ENCODE measurements around the gene ADCY6. TPM values are rescaled to one million over a fixed set of nuclear protein-coding genes. Genes with fewer than 3 reads are reported as not detected.
A peak's percentile ranks its signal among the peaks of the same experiment; 100 is the strongest.

Gene ADCY6
- total RNA-seq, 2 donors from 2014 or later, result 102 to 109 TPM

- DNase-seq (ENCODE audit: low spot score), result peak; percentile 97
- peak within 1 kb of the TSS; percentile 81 for H3K4me3 ChIP-seq
- H3K27me3 ChIP-seq (replicated peaks; ENCODE audit: insufficient read depth), result no peaks in the 10 kb centered on the region
- peak; percentile 99 for ATAC-seq (ENCODE audit: insufficient number of reproducible peaks, low FRiP score, low read depth)
- TF ChIP-seq CTCF (IDR thresholded peaks at IDR 0.05), result peak; percentile 25
- H3K9me3 ChIP-seq, result peaks cover 8% of the 10 kb centered on the region
- H3K4me1 ChIP-seq (ENCODE audit: control insufficient read depth in 1 of 2, low read depth in 2 of 2), result peaks cover 24 to 32% of the 10 kb centered on the region in 2 donors
- peak within 1 kb of the TSS; percentile 88 to 92 for H3K27ac ChIP-seq
- peaks cover 11% of the 10 kb centered on the region for H3K36me3 ChIP-seq
Observed at GRCh38 chr12:48716493-48717251, 72.2 kb downstream of the ADCY6 start, which contains the start of gene CCNT1. TSS of gene CCNT1 (minus strand) at chr12:48716707. CDS start at chr12:48716675, 32 bp downstream.

Other genes with a start within 250 kb of the ADCY6 start
- not detected for gene LALBA, start 219.0 kb downstream of the ADCY6 start, total RNA-seq
- 10 to 100 TPM; 31.3 to 36.0 TPM for gene KANSL2, start 106.9 kb downstream of the ADCY6 start, total RNA-seq
- 10 to 100 TPM; 20.3 to 53.7 TPM for gene CCNT1, start 72.4 kb downstream of the ADCY6 start, total RNA-seq
- gene CACNB3, start 29.4 kb upstream of the ADCY6 start, total RNA-seq, result 10 to 100 TPM; 17.8 to 30.5 TPM
- 10 to 100 TPM; 53.7 to 92.6 TPM for gene DDX23, start 63.1 kb upstream of the ADCY6 start, total RNA-seq
- gene RND1, start 76.8 kb upstream of the ADCY6 start, total RNA-seq, result 1 to 10 TPM; 1.8 to 2.6 TPM
- gene FKBP11, start 136.4 kb upstream of the ADCY6 start, total RNA-seq, result 10 to 100 TPM; 19.0 to 22.2 TPM
- gene ARF3, start 168.4 kb upstream of the ADCY6 start, total RNA-seq, result 10 to 100 TPM; 63.4 to 65.8 TPM
- 1 to 10 TPM in 1 of 2 donors, under 1 TPM in 1; 0.54 to 2.3 TPM for gene WNT10B, start 182.6 kb upstream of the ADCY6 start, total RNA-seq
- gene WNT1, start 189.2 kb upstream of the ADCY6 start, total RNA-seq, result 1 to 10 TPM in 1 of 2 donors, not detected in 1; 1.2 TPM
- gene DDN, start 210.3 kb upstream of the ADCY6 start, total RNA-seq, result under 1 TPM in 1 of 2 donors, not detected in 1; 0.14 TPM
- gene PRKAG1, start 229.7 kb upstream of the ADCY6 start, total RNA-seq, result 10 to 100 TPM; 53.2 to 68.1 TPM